Iris pigment epithelial cell (primary cell): ENCODE data around the gene DAPK3.

Experiments
- DNase-seq: peaks from one replicate; pipeline ENCODE4 v3.0.0-alpha.2; 2011; ENCODE audit warnings: low read depth

DAPK3 gene

GRCh38 chr19:3910105-3910504 lies 60.8 kb downstream of the DAPK3 start:
- DNase-seq = no peak
